GM18867 (cell line): Measurements from ENCODE around the gene PRDM8.
A peak's percentile ranks its signal among the peaks of the same experiment; 100 is the strongest.

Source experiments
- ATAC-seq: cut with Tn5 transposase; IDR thresholded peaks from one replicate; pipeline ENCODE4 v1.9.1; 2021; ENCODE audit warnings: mild to moderate bottlenecking, moderate library complexity; ENCODE audit not compliant: unreplicated experiment

Gene PRDM8

GRCh38 chr4:80199947-80200346 lies 2.6 kb downstream of the PRDM8 start:
- ATAC-seq: no peak

- ATAC-seq: peak; percentile 11
Observed at GRCh38 chr4:80201252-80202151, 4.2 kb downstream of the PRDM8 start.

GRCh38 chr4:80202190-80202711 lies 4.9 kb downstream of the PRDM8 start:
- peak; percentile 75 for ATAC-seq

- peak; percentile 60 for ATAC-seq
Observed at GRCh38 chr4:80202741-80203553, 5.6 kb downstream of the PRDM8 start.

- no peak for ATAC-seq
Observed at GRCh38 chr4:80204433-80205011, 7.2 kb downstream of the PRDM8 start.

GRCh38 chr4:80206111-80206510 lies 8.8 kb downstream of the PRDM8 start:
- ATAC-seq: no peak

- ATAC-seq: no peak
Observed at GRCh38 chr4:80206521-80207171, 9.3 kb downstream of the PRDM8 start.

GRCh38 chr4:80207172-80207583 lies 9.9 kb downstream of the PRDM8 start:
- ATAC-seq: no peak

- no peak for ATAC-seq
Observed at GRCh38 chr4:80207664-80208063, 10.4 kb downstream of the PRDM8 start.

- ATAC-seq: no peak
Observed at GRCh38 chr4:80208610-80209339, 11.5 kb downstream of the PRDM8 start.

GRCh38 chr4:80209340-80209701 lies 12.0 kb downstream of the PRDM8 start:
- no peak for ATAC-seq

GRCh38 chr4:80210549-80210948 lies 13.2 kb downstream of the PRDM8 start:
- ATAC-seq: no peak

GRCh38 chr4:80213117-80213815 lies 16.0 kb downstream of the PRDM8 start:
- ATAC-seq: no peak

GRCh38 chr4:80215449-80216052 lies 18.2 kb downstream of the PRDM8 start:
- peak; percentile 55 for ATAC-seq

GRCh38 chr4:80216100-80216761 lies 18.9 kb downstream of the PRDM8 start:
- no peak for ATAC-seq

- ATAC-seq: no peak
Observed at GRCh38 chr4:80219301-80220025, 22.2 kb downstream of the PRDM8 start.

GRCh38 chr4:80220711-80221110 lies 23.4 kb downstream of the PRDM8 start:
- ATAC-seq: no peak

GRCh38 chr4:80221161-80221560 lies 23.9 kb downstream of the PRDM8 start:
- no peak for ATAC-seq
